ENCODE measurements around the gene KLF13.
A peak's percentile ranks its signal among the peaks of the same experiment; 100 is the strongest.

The KLF13 gene

GRCh38 chr15:31326156-31326874 is at the start of gene KLF13:
TSS of gene KLF13 (plus strand) at chr15:31326835. CDS start at chr15:31327213, 378 bp downstream.
- peak; percentile 100 for DNase-seq

- DNase-seq = no peak
These were observed 49.1 kb upstream of the KLF13 start for GRCh38 chr15:31277335-31278060.

GRCh38 chr15:31278061-31278445 is 48.6 kb upstream of the KLF13 start:
- DNase-seq = no peak

GRCh38 chr15:31278544-31279220 is 48.0 kb upstream of the KLF13 start:
- DNase-seq = no peak

GRCh38 chr15:31279221-31280045 is 47.2 kb upstream of the KLF13 start:
- no peak for DNase-seq

- DNase-seq = no peak
These were observed 46.4 kb upstream of the KLF13 start for GRCh38 chr15:31280046-31280830.

- no peak for DNase-seq
These were observed 45.8 kb upstream of the KLF13 start for GRCh38 chr15:31280831-31281216.

- DNase-seq = no peak
These were observed 43.6 kb upstream of the KLF13 start for GRCh38 chr15:31283043-31283442.

- no peak for DNase-seq
These were observed 40.8 kb upstream of the KLF13 start for GRCh38 chr15:31285772-31286261.

GRCh38 chr15:31291048-31291578 is 35.5 kb upstream of the KLF13 start:
- no peak for DNase-seq

GRCh38 chr15:31292391-31293015 is 34.1 kb upstream of the KLF13 start:
- no peak for DNase-seq

- DNase-seq = no peak
These were observed 33.0 kb upstream of the KLF13 start for GRCh38 chr15:31293655-31294054.

- DNase-seq = no peak
These were observed 32.6 kb upstream of the KLF13 start for GRCh38 chr15:31294067-31294466.

- DNase-seq = no peak
These were observed 31.0 kb upstream of the KLF13 start for GRCh38 chr15:31295658-31296057.

- DNase-seq = no peak
These were observed 30.4 kb upstream of the KLF13 start for GRCh38 chr15:31296219-31296645.

- DNase-seq = no peak
These were observed 29.7 kb upstream of the KLF13 start for GRCh38 chr15:31296646-31297574.

GRCh38 chr15:31297575-31298456 is 28.8 kb upstream of the KLF13 start:
- no peak for DNase-seq

- DNase-seq = no peak
These were observed 27.9 kb upstream of the KLF13 start for GRCh38 chr15:31298707-31299172.

GRCh38 chr15:31300208-31300661 is 26.4 kb upstream of the KLF13 start:
- DNase-seq = no peak
